GM23338 (cell line): ENCODE results near the gene SLC35G4. TPM values are rescaled to one million over a fixed set of nuclear protein-coding genes. Genes with fewer than 3 reads are reported as not detected.

Experiments
- ATAC-seq: fragments of 200-7000 bp; cut with Tn5 transposase; 3 replicates; pipeline ENCODE4 v1.9.1; 2020
- DNase-seq: peaks from one replicate; pipeline ENCODE4 v3.0.0-alpha.2; 2015; ENCODE audit warnings: low spot score
- H2AFZ ChIP-seq: fragments of 200-600 bp; sonication (generic); 2 replicates; pipeline ENCODE4 v1.8.0; 2016; ENCODE audit warnings: antibody characterized with exemption, mild to moderate bottlenecking, moderate library complexity
- H3F3A ChIP-seq: fragments of 200-600 bp; sonication (generic); replicated peaks from 2 replicates; pipeline ENCODE4 v1.8.0; 2017; ENCODE audit warnings: antibody characterized with exemption, mixed run types, low read depth
- H3K27ac ChIP-seq: fragments of 200-600 bp; sonication (generic); 2 replicates; pipeline ENCODE4 v1.6.1; 2016; ENCODE audit warnings: low read depth
- H3K27me3 ChIP-seq: fragments of 200-600 bp; sonication (generic); 2 replicates; pipeline ENCODE4 v1.8.0; 2016; ENCODE audit warnings: mild to moderate bottlenecking, mixed run types, moderate library complexity; ENCODE audit not compliant: insufficient read depth
- H3K36me3 ChIP-seq: fragments of 200-600 bp; sonication (generic); 2 replicates; pipeline ENCODE4 v1.8.0; 2016; ENCODE audit warnings: mild to moderate bottlenecking; ENCODE audit not compliant: insufficient read depth
- H3K4me1 ChIP-seq: fragments of 200-600 bp; sonication (generic); 2 replicates; pipeline ENCODE4 v1.8.0; 2016; ENCODE audit warnings: mild to moderate bottlenecking, moderate library complexity; ENCODE audit not compliant: insufficient read depth
- H3K4me2 ChIP-seq: fragments of 200-600 bp; sonication (generic); 2 replicates; pipeline ENCODE4 v1.7.1; 2017; ENCODE audit warnings: mixed run types
- H3K4me3 ChIP-seq: fragments of 200-600 bp; sonication (generic); 2 replicates; pipeline ENCODE4 v1.6.1; 2016; ENCODE audit warnings: mixed run types
- H3K79me2 ChIP-seq: fragments of 200-600 bp; sonication (generic); replicated peaks from 2 replicates; pipeline ENCODE4 v1.8.0; 2017; ENCODE audit warnings: mild to moderate bottlenecking; ENCODE audit not compliant: insufficient read depth
- H3K9me2 ChIP-seq: fragments of 200-600 bp; sonication (generic); 2 replicates; pipeline ENCODE4 v1.8.0; 2017; ENCODE audit not compliant: insufficient read depth
- H4K20me1 ChIP-seq: fragments of 200-600 bp; sonication (generic); replicated peaks from 2 replicates; pipeline ENCODE4 v1.8.0; 2017; ENCODE audit warnings: mild to moderate bottlenecking; ENCODE audit not compliant: insufficient read depth
- H3K27ac Mint-ChIP-seq: 2 replicates; pipeline ENCODE4 v1.8.0; 2020; ENCODE audit warnings: inconsistent platforms, mild to moderate bottlenecking, moderate library complexity, mixed read lengths
- H3K27me3 Mint-ChIP-seq: 3 replicates; pipeline ENCODE4 v1.8.0; 2022; ENCODE audit warnings: low read depth, mild to moderate bottlenecking, moderate library complexity, mixed read lengths, inconsistent platforms; ENCODE audit not compliant: insufficient read depth, poor library complexity
- H3K36me3 Mint-ChIP-seq: 3 replicates; pipeline ENCODE4 v1.8.0; 2021; ENCODE audit warnings: low read depth, mild to moderate bottlenecking, inconsistent platforms, moderate library complexity, mixed read lengths
- H3K4me1 Mint-ChIP-seq: 3 replicates; pipeline ENCODE4 v1.8.0; 2020; ENCODE audit warnings: mild to moderate bottlenecking, inconsistent platforms, mixed read lengths
- H3K4me3 Mint-ChIP-seq: 3 replicates; pipeline ENCODE4 v1.8.0; 2021; ENCODE audit warnings: moderate library complexity, mild to moderate bottlenecking, inconsistent platforms, mixed read lengths
- H3K9me3 Mint-ChIP-seq: 3 replicates; pipeline ENCODE4 v1.8.0; 2020; ENCODE audit warnings: moderate library complexity, mild to moderate bottlenecking, inconsistent platforms, mixed read lengths
- CREB1 ChIP-seq: fragments of 250-450 bp; sonication (Bioruptor Pico); IDR thresholded peaks from 2 replicates; pipeline ENCODE4 v1.5.0; 2020; ENCODE audit warnings: low read depth, mild to moderate bottlenecking, moderate library complexity
- ETS1 ChIP-seq: IDR thresholded peaks from 2 replicates; pipeline ENCODE4 v1.6.1; 2016; ENCODE audit warnings: antibody characterized with exemption
- EZH2phosphoT487 ChIP-seq: fragments of 200-600 bp; sonication (generic); IDR thresholded peaks from one replicate; pipeline ENCODE4 v1.8.1; 2018; ENCODE audit warnings: antibody characterized with exemption; ENCODE audit not compliant: unreplicated experiment
- POLR2AphosphoS5 ChIP-seq: IDR thresholded peaks from 2 replicates; pipeline ENCODE4 v1.6.1; 2016; ENCODE audit warnings: antibody characterized with exemption, low read depth
- ZNF114 ChIP-seq: fragments of 250-450 bp; sonication (Bioruptor Pico); IDR thresholded peaks from 2 replicates; pipeline ENCODE4 v1.5.0; 2020; ENCODE audit warnings: mild to moderate bottlenecking, moderate library complexity
- ZNF462 ChIP-seq: fragments of 250-450 bp; sonication (Bioruptor Pico); IDR thresholded peaks from 2 replicates; pipeline ENCODE4 v1.5.0; 2020; ENCODE audit warnings: mild to moderate bottlenecking, moderate library complexity
- polyA plus RNA-seq: library from polyadenylated mRNA; unstranded; fragments of >200 nt; fragmentation: Nextera tagmentation; extraction: Ambion mirVana; gene quantifications from 2 replicates; pipeline ENCODE4 v1.2.1, GENCODE V29; 2016
- total RNA-seq: library from RNA; depleted of rRNA; stranded (reverse); fragments of >200 nt; shearing (Covaris generic); gene quantifications from 2 replicates; pipeline ENCODE4 v1.2.3, GENCODE V29; 2014

The SLC35G4 gene
- total and polyA plus RNA-seq, 2 experiments from 2014 or later = not detected

- TF ChIP-seq ZNF462 (CRISPR knock-in tag) (no peak), EZH2phosphoT487 (no peak)
Observed at GRCh38 chr18:11572201-11572600, 37.2 kb upstream of the SLC35G4 start (continued).

- no peak overlapping the region for H3K27ac Mint-ChIP-seq
- H3K79me2 ChIP-seq = no peaks in the 10 kb centered on the region
- peaks cover 8% of the 10 kb centered on the region; the same call in 2 of the 3 replicates for H3K4me1 Mint-ChIP-seq
- no peaks in the 10 kb centered on the region for H3K36me3 Mint-ChIP-seq
- H4K20me1 ChIP-seq = no peaks in the 10 kb centered on the region
- H3K9me2 ChIP-seq = no peaks in the 10 kb centered on the region
- no peaks in the 10 kb centered on the region for H3K27me3 ChIP-seq
- H3K27ac ChIP-seq = no peak overlapping the region
- no peaks in the 10 kb centered on the region for H3K36me3 ChIP-seq
- H3K4me1 ChIP-seq = no peaks in the 10 kb centered on the region
- no peaks in the 10 kb centered on the region for H3K9me3 Mint-ChIP-seq
- ATAC-seq (no peak), DNase-seq (no peak)
- no peak overlapping the region for H3K4me3 Mint-ChIP-seq
- H3K27me3 Mint-ChIP-seq = peaks cover 4% of the 10 kb centered on the region
- no peak overlapping the region for H3K4me2 ChIP-seq
- no peak overlapping the region for H2AFZ ChIP-seq
- TF ChIP-seq ZNF114 (CRISPR knock-in tag) = no peak
- TF ChIP-seq CREB1 = no peak
- TF ChIP-seq ETS1 = no peak
- no peak for TF ChIP-seq EZH2phosphoT487
- no peak for TF ChIP-seq POLR2AphosphoS5
- H3K4me3 ChIP-seq = no peak overlapping the region
- no peaks in the 10 kb centered on the region for H3F3A ChIP-seq
Observed at GRCh38 chr18:11574545-11574944, 34.9 kb upstream of the SLC35G4 start.
